Epithelial cell of esophagus (primary cell): ENCODE results near the gene GPR39.
"Not testable (repeated sequence)": the region's sequence is repeated elsewhere in the genome, so short reads cannot be mapped to it uniquely, and the experiment has no call there.

ENCODE experiments used
- DNase-seq: peaks from one replicate; pipeline ENCODE4 v3.0.0; 2010; ENCODE audit warnings: low read depth
- H3K4me3 ChIP-seq: 2 replicates; pipeline ENCODE4 v1.5.1; 2011; ENCODE audit warnings: mild to moderate bottlenecking, low read length, control low read depth
- CTCF ChIP-seq: IDR thresholded peaks from 2 replicates; pipeline ENCODE4 v1.5.1; 2011; ENCODE audit warnings: low read depth, mild to moderate bottlenecking, low read length, control low read depth, inconsistent platforms; ENCODE audit not compliant: insufficient read depth; ENCODE audit errors: missing control alignments

The GPR39 gene

GRCh38 chr2:132503701-132504100, 87.1 kb downstream of the GPR39 start:
- no peak for TF ChIP-seq CTCF
- H3K4me3 ChIP-seq, result no peak overlapping the region
- peak; percentile 29 for DNase-seq

GRCh38 chr2:132515010-132515409, 98.4 kb downstream of the GPR39 start:
- H3K4me3 ChIP-seq, result no peak overlapping the region
- DNase-seq, result no peak
- TF ChIP-seq CTCF, result no peak

- no peak for DNase-seq
- TF ChIP-seq CTCF, result no peak
- H3K4me3 ChIP-seq, result no peak overlapping the region
Measured at GRCh38 chr2:132517386-132517785, 100.8 kb downstream of the GPR39 start.

GRCh38 chr2:132518302-132518701, 101.7 kb downstream of the GPR39 start:
- no peak overlapping the region for H3K4me3 ChIP-seq
- TF ChIP-seq CTCF, result no peak
- no peak for DNase-seq

- no peak overlapping the region for H3K4me3 ChIP-seq
- no peak for DNase-seq
- TF ChIP-seq CTCF, result no peak
Measured at GRCh38 chr2:132519566-132519965, 103.0 kb downstream of the GPR39 start.

DNA sequence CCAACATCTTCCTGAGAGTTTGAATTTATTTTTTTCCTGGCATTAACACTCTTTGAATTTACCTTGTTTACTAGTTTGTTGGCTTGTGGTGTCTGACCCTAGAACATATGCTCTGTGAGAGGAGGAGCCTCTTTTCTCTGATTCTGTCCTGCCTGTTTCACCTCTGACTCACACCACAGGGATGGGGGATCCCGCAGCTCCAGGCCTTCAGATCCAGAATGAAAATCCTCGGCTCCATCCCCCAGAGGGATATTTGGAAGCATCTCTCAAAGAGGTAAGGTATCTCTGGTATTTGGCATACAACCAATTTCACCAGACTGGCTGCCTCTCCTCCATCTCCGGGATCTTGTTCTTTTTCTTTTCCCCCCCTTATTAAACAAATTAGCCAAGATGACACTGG, 104.7 kb downstream of the GPR39 start:
- TF ChIP-seq CTCF, result no peak
- no peak for DNase-seq
- no peak overlapping the region for H3K4me3 ChIP-seq

DNA sequence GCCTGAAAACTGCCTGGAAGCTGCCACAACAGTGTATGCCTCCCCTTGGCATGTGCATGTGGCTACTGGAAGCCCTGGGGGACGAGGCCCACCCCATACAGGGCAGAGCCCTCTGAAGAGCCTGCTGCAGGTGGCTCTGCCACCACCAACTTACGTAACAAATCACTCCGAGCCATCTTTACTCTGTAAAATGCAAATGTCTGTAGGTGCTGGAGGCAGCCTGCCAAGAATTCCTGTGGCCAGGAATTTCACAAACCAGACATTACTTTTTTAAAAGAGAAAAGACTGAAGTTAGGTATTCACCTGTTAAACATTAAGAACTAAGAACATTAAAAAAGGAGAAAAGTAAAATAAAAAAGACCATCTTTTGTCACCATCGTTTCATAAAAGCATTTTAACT, 106.3 kb downstream of the GPR39 start:
- no peak for TF ChIP-seq CTCF
- H3K4me3 ChIP-seq, result no peak overlapping the region
- DNase-seq, result no peak

- not testable (repeated sequence) for DNase-seq, H3K4me3 ChIP-seq
Measured at GRCh38 chr2:132537061-132537460, 120.5 kb downstream of the GPR39 start.
